ENCODE measurements around the gene GABRR2.

GABRR2 gene

GRCh38 chr6:89302195-89302770, 12.8 kb downstream of the GABRR2 start:
- Histone ChIP-seq H3K36me3 (ENCODE audit: low read depth) (no peaks in the 10 kb centered on the region), H3K4me1 (ENCODE audit: insufficient read depth, poor library complexity, severe bottlenecking) (peaks cover 4% of the 10 kb centered on the region), H3K4me3 (ENCODE audit: severe bottlenecking) (no peak overlapping the region), H3K9me3 (ENCODE audit: severe bottlenecking) (no peaks in the 10 kb centered on the region), H3K27ac (ENCODE audit: poor library complexity, severe bottlenecking) (no peak overlapping the region), H3K27me3 (ENCODE audit: insufficient read depth, poor library complexity, severe bottlenecking) (peaks cover 34% of the 10 kb centered on the region)
- DNase-seq (ENCODE audit: low spot score), result no peak
- TF ChIP-seq, protein P1, sequence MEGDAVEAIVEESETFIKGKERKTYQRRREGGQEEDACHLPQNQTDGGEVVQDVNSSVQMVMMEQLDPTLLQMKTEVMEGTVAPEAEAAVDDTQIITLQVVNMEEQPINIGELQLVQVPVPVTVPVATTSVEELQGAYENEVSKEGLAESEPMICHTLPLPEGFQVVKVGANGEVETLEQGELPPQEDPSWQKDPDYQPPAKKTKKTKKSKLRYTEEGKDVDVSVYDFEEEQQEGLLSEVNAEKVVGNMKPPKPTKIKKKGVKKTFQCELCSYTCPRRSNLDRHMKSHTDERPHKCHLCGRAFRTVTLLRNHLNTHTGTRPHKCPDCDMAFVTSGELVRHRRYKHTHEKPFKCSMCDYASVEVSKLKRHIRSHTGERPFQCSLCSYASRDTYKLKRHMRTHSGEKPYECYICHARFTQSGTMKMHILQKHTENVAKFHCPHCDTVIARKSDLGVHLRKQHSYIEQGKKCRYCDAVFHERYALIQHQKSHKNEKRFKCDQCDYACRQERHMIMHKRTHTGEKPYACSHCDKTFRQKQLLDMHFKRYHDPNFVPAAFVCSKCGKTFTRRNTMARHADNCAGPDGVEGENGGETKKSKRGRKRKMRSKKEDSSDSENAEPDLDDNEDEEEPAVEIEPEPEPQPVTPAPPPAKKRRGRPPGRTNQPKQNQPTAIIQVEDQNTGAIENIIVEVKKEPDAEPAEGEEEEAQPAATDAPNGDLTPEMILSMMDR (IDR thresholded peaks at IDR 0.05; ENCODE audit: poor library complexity, severe bottlenecking), result no peak
- no peak for ATAC-seq (ENCODE audit: low read depth)

GRCh38 chr6:89301586-89302194, 13.4 kb downstream of the GABRR2 start:
- no peak overlapping the region for H3K27ac ChIP-seq (ENCODE audit: poor library complexity, severe bottlenecking)
- H3K27me3 ChIP-seq (ENCODE audit: insufficient read depth, poor library complexity, severe bottlenecking), result peaks cover 34% of the 10 kb centered on the region
- H3K9me3 ChIP-seq (ENCODE audit: severe bottlenecking), result no peaks in the 10 kb centered on the region
- H3K4me3 ChIP-seq (ENCODE audit: severe bottlenecking), result no peak overlapping the region
- TF ChIP-seq, protein P1 (IDR thresholded peaks at IDR 0.05; ENCODE audit: poor library complexity, severe bottlenecking), result no peak
- ATAC-seq (ENCODE audit: low read depth) (no peak), DNase-seq (ENCODE audit: low spot score) (no peak)
- peaks cover 4% of the 10 kb centered on the region for H3K4me1 ChIP-seq (ENCODE audit: insufficient read depth, poor library complexity, severe bottlenecking)
- no peaks in the 10 kb centered on the region for H3K36me3 ChIP-seq (ENCODE audit: low read depth)

DNA sequence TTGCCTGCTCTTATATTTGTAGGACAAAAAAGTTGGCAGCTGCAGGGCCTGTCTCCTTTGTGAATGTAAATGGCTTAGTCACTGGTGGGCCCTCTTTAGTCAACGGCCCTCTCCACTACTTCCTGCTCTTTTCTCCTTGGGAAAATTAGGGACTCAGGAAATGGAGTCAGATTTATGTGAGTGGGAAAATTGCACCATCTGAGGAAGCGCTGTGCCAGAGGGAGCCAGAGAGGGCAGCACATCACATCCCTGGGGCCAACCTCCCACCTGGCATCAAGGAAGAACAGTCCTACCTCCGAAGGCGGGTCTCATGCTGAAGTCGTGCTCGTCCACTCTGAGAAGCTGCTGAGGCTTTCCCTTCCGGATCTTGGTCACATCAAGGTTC, 15.6 kb downstream of the GABRR2 start:
- peaks cover 34% of the 10 kb centered on the region for H3K27me3 ChIP-seq (ENCODE audit: insufficient read depth, poor library complexity, severe bottlenecking)
- ATAC-seq (ENCODE audit: low read depth) (no peak), DNase-seq (ENCODE audit: low spot score) (no peak)
- H3K36me3 ChIP-seq (ENCODE audit: low read depth), result no peaks in the 10 kb centered on the region
- peaks cover 4% of the 10 kb centered on the region for H3K4me1 ChIP-seq (ENCODE audit: insufficient read depth, poor library complexity, severe bottlenecking)
- H3K9me3 ChIP-seq (ENCODE audit: severe bottlenecking), result no peaks in the 10 kb centered on the region
- TF ChIP-seq, protein P1 (IDR thresholded peaks at IDR 0.05; ENCODE audit: poor library complexity, severe bottlenecking), result no peak
- no peak overlapping the region for H3K4me3 ChIP-seq (ENCODE audit: severe bottlenecking)
- H3K27ac ChIP-seq (ENCODE audit: poor library complexity, severe bottlenecking), result no peak overlapping the region

- peaks cover 4% of the 10 kb centered on the region for H3K4me1 ChIP-seq (ENCODE audit: insufficient read depth, poor library complexity, severe bottlenecking)
- no peak overlapping the region for H3K4me3 ChIP-seq (ENCODE audit: severe bottlenecking)
- ATAC-seq (ENCODE audit: low read depth) (peak; percentile 52), DNase-seq (ENCODE audit: low spot score) (no peak)
- no peaks in the 10 kb centered on the region for H3K9me3 ChIP-seq (ENCODE audit: severe bottlenecking)
- no peaks in the 10 kb centered on the region for H3K36me3 ChIP-seq (ENCODE audit: low read depth)
- peaks cover 36% of the 10 kb centered on the region for H3K27me3 ChIP-seq (ENCODE audit: insufficient read depth, poor library complexity, severe bottlenecking)
- H3K27ac ChIP-seq (ENCODE audit: poor library complexity, severe bottlenecking), result no peak overlapping the region
- TF ChIP-seq, protein P1 (IDR thresholded peaks at IDR 0.05; ENCODE audit: poor library complexity, severe bottlenecking), result no peak
These were observed 16.2 kb downstream of the GABRR2 start for GRCh38 chr6:89298680-89299465.
